ENCODE measurements around the gene MBNL1. TPM values are rescaled to one million over a fixed set of nuclear protein-coding genes. Genes with fewer than 3 reads are reported as not detected.
A peak's percentile ranks its signal among the peaks of the same experiment; 100 is the strongest.

MBNL1 gene
- polyA plus RNA-seq, 3 donors, result 190 to 204 (median 191) TPM

GRCh38 chr3:152364237-152364636 lies 95.5 kb downstream of the MBNL1 start:
- Histone ChIP-seq H3K4me1 (ENCODE audit: control insufficient read depth in 1 of 2, insufficient read depth in 2 of 2, low read length in 2 of 2) (no peaks in the 10 kb centered on the region), H3K9ac (ENCODE audit: insufficient read depth, low read length, poor library complexity, severe bottlenecking) (no peak overlapping the region), H3K27ac (ENCODE audit: low read depth in 1 of 2, low read length in 2 of 2) (peak overlapping the region in 1 of 2 donors; percentile 58), H3K4me3 (replicated peaks in 1 of 3; ENCODE audit: low read depth in 2 of 3, low read length in 3 of 3) (no peak overlapping the region), H3K36me3 (replicated peaks in 1 of 2; ENCODE audit: control insufficient read depth in 1 of 2, insufficient read depth in 2 of 2, low read length in 2 of 2) (peaks cover 16 to 45% of the 10 kb centered on the region in 2 donors), H3K9me3 (replicated peaks in 1 of 2; ENCODE audit: control insufficient read depth in 1 of 2, insufficient read depth in 1 of 2, low read length in 2 of 2) (no peaks in the 10 kb centered on the region), H4K20me1 (ENCODE audit: insufficient read depth, low read length) (peaks cover 100% of the 10 kb centered on the region), H3K79me2 (ENCODE audit: insufficient read depth, low read length) (peaks cover 100% of the 10 kb centered on the region), H2AFZ (ENCODE audit: insufficient read depth, low read depth, low read length, poor library complexity, severe bottlenecking) (no peak overlapping the region), H3K27me3 (ENCODE audit: control insufficient read depth in 2 of 2, insufficient read depth in 2 of 2, low read length in 2 of 2) (no peaks in the 10 kb centered on the region), H3K4me2 (replicated peaks; ENCODE audit: extremely low read depth, low read length, poor library complexity, severe bottlenecking) (no peak overlapping the region)
- H3K4me1 Mint-ChIP-seq, result peaks cover 32% of the 10 kb centered on the region
- peaks cover 0 to 4% (median 2%) of the 10 kb centered on the region in 7 donors for H3K9me3 Mint-ChIP-seq
- TF ChIP-seq CTCF (IDR thresholded peaks at IDR 0.05), result no peak
- H3K27me3 Mint-ChIP-seq (ENCODE audit: low read depth in 3 of 3), result peaks cover 0 to 2% (median 0%) of the 10 kb centered on the region in 3 donors
- intact Hi-C loops (cut with micrococcal nuclease), result no loop called here
- no peak for DNase-seq
- H3K36me3 Mint-ChIP-seq, result peaks cover 22 to 30% of the 10 kb centered on the region in 2 donors
- peak overlapping the region in 2 of 7 donors; percentile 53 to 57 for H3K27ac Mint-ChIP-seq
- no peak overlapping the region for H3K4me3 Mint-ChIP-seq

GRCh38 chr3:152365126-152365525 lies 96.4 kb downstream of the MBNL1 start:
- H3K4me2 ChIP-seq (replicated peaks; ENCODE audit: extremely low read depth, low read length, poor library complexity, severe bottlenecking), result no peak overlapping the region
- Mint-ChIP-seq H3K36me3 (peaks cover 22 to 28% of the 10 kb centered on the region in 2 donors), H3K27me3 (ENCODE audit: low read depth in 3 of 3) (peaks cover 0 to 2% (median 0%) of the 10 kb centered on the region in 3 donors), H3K4me3 (no peak overlapping the region), H3K9me3 (peaks cover 0 to 4% (median 2%) of the 10 kb centered on the region in 7 donors), H3K4me1 (peaks cover 41% of the 10 kb centered on the region), H3K27ac (peak overlapping the region in 1 of 7 donors; percentile 53)
- H3K36me3 ChIP-seq (replicated peaks in 1 of 2; ENCODE audit: control insufficient read depth in 1 of 2, insufficient read depth in 2 of 2, low read length in 2 of 2), result peaks cover 12 to 36% of the 10 kb centered on the region in 2 donors
- no peaks in the 10 kb centered on the region for H3K9me3 ChIP-seq (replicated peaks in 1 of 2; ENCODE audit: control insufficient read depth in 1 of 2, insufficient read depth in 1 of 2, low read length in 2 of 2)
- no CpG with 5 or more reads among the region's 2 CpGs for WGBS (ENCODE audit: insufficient coverage)
- H3K4me1 ChIP-seq (ENCODE audit: control insufficient read depth in 1 of 2, insufficient read depth in 2 of 2, low read length in 2 of 2), result no peaks in the 10 kb centered on the region
- no peak overlapping the region for H3K9ac ChIP-seq (ENCODE audit: insufficient read depth, low read length, poor library complexity, severe bottlenecking)
- DNase-seq, result no peak
- H3K79me2 ChIP-seq (ENCODE audit: insufficient read depth, low read length), result peaks cover 100% of the 10 kb centered on the region
- no peak for TF ChIP-seq CTCF (IDR thresholded peaks at IDR 0.05)
- H3K4me3 ChIP-seq (replicated peaks in 1 of 3; ENCODE audit: low read depth in 2 of 3, low read length in 3 of 3), result no peak overlapping the region
- no peaks in the 10 kb centered on the region for H3K27me3 ChIP-seq (ENCODE audit: control insufficient read depth in 2 of 2, insufficient read depth in 2 of 2, low read length in 2 of 2)
- peaks cover 100% of the 10 kb centered on the region for H4K20me1 ChIP-seq (ENCODE audit: insufficient read depth, low read length)
- no peak overlapping the region for H2AFZ ChIP-seq (ENCODE audit: insufficient read depth, low read depth, low read length, poor library complexity, severe bottlenecking)
- H3K27ac ChIP-seq (ENCODE audit: low read depth in 1 of 2, low read length in 2 of 2), result peak overlapping the region in 1 of 2 donors; percentile 58
- intact Hi-C loops (cut with micrococcal nuclease), result no loop called here
